Lung microvascular endothelial cell (primary cell): ENCODE data around the gene SBDS. TPM values are rescaled to one million over a fixed set of nuclear protein-coding genes. Genes with fewer than 3 reads are reported as not detected.
A peak's percentile ranks its signal among the peaks of the same experiment; 100 is the strongest.
"Not testable (repeated sequence)": the region's sequence is repeated elsewhere in the genome, so short reads cannot be mapped to it uniquely, and the experiment has no call there.

ENCODE experiments used
- DNase-seq, 2 donors: peaks; one replicate each; pipeline versions ENCODE4 v3.0.0 to v3.0.0-alpha.2; 2010; ENCODE audit warnings: low read depth in 2 of 2
- total RNA-seq: library from RNA; depleted of rRNA; stranded (reverse); fragments of >200 nt; gene quantifications from 2 replicates; pipeline ENCODE4 v1.2.1, GENCODE V29; 2014

SBDS gene
- total RNA-seq, 1 donor from 2014 or later, result 100 TPM

GRCh38 chr7:66996444-66997191 lies 1.2 kb upstream of the SBDS start, which contains the start of gene TYW1:
TSS of gene TYW1 (plus strand) at chr7:66996833. CDS start at chr7:66996979, 146 bp downstream.
- peak; percentile 98 for DNase-seq

- DNase-seq, result peak; percentile 73 to 79
Observed at GRCh38 chr7:66994691-66995049, 716 bp downstream of the SBDS start.

- not testable (repeated sequence) for DNase-seq
Observed at GRCh38 chr7:66994051-66994450, 1.3 kb downstream of the SBDS start.

GRCh38 chr7:66989552-66989951 lies 5.8 kb downstream of the SBDS start:
- not testable (repeated sequence) for DNase-seq

GRCh38 chr7:66980336-66980735 lies 15.1 kb downstream of the SBDS start:
- not testable (repeated sequence) for DNase-seq

- DNase-seq, result not testable (repeated sequence)
Observed at GRCh38 chr7:66979013-66979412, 16.4 kb downstream of the SBDS start.

- DNase-seq, result not testable (repeated sequence)
Observed at GRCh38 chr7:66978312-66978711, 17.1 kb downstream of the SBDS start.

GRCh38 chr7:66974986-66975590 lies 20.3 kb downstream of the SBDS start:
- DNase-seq, result no peak

GRCh38 chr7:66970310-66970709 lies 25.1 kb downstream of the SBDS start:
- DNase-seq, result no peak

GRCh38 chr7:66969001-66969400 lies 26.4 kb downstream of the SBDS start:
- not testable (repeated sequence) for DNase-seq

- no peak for DNase-seq
Observed at GRCh38 chr7:66967029-66967428, 28.4 kb downstream of the SBDS start.

- DNase-seq, result no peak
Observed at GRCh38 chr7:66964411-66964810, 31.0 kb downstream of the SBDS start.

- DNase-seq, result no peak
Observed at GRCh38 chr7:66961096-66961495, 34.3 kb downstream of the SBDS start.

GRCh38 chr7:66960192-66960591 lies 35.2 kb downstream of the SBDS start:
- no peak for DNase-seq

- DNase-seq, result no peak
Observed at GRCh38 chr7:66958538-66959350, 36.6 kb downstream of the SBDS start.

- peak in 1 of 2 donors; percentile 43 for DNase-seq
Observed at GRCh38 chr7:66957595-66958290, 37.6 kb downstream of the SBDS start.

GRCh38 chr7:66953044-66953427 lies 42.4 kb downstream of the SBDS start:
- no peak for DNase-seq

GRCh38 chr7:66952343-66953043 lies 42.9 kb downstream of the SBDS start:
- DNase-seq, result peak; percentile 31 to 77

- peak; percentile 66 to 91 for DNase-seq
Observed at GRCh38 chr7:66950763-66951162, 44.6 kb downstream of the SBDS start.

- DNase-seq, result peak; percentile 68 to 91
Observed at GRCh38 chr7:66950311-66950710, 45.1 kb downstream of the SBDS start.
